GM12878 (cell line): ENCODE measurements around the gene ICA1. TPM values are rescaled to one million over a fixed set of nuclear protein-coding genes. Genes with fewer than 3 reads are reported as not detected.

ENCODE experiments used
- ATAC-seq: fragments of 200-7000 bp; cut with Tn5 transposase; 3 replicates; pipeline ENCODE4 v1.9.1; 2020; ENCODE audit warnings: mild to moderate bottlenecking, moderate library complexity
- BruUV-seq: library from RNA; stranded (reverse); fragments of 400-500 nt; replicated peaks from 2 replicates; lab custom pipeline; 2021; lab: Mats Ljungman, UMichigan
- CTCF ChIA-PET: fragments of 300-600 bp; sonication (Branson Sonifier 250); formaldehyde crosslinking; extraction: SDS; loops from one replicate; lab custom pipeline; 2021; ENCODE audit warnings: inconsistent platforms; lab: Yijun Ruan, JAX
- POLR2A ChIA-PET: fragments of 350-600 bp; formaldehyde crosslinking; extraction: SDS; loops from one replicate; lab custom pipeline; 2021; ENCODE audit warnings: inconsistent platforms; lab: Charles Lee
- RAD21 ChIA-PET: fragments of 300-600 bp; sonication (Branson Sonifier 250); formaldehyde crosslinking; loops from one replicate; lab custom pipeline; 2023; ENCODE audit warnings: antibody characterized with exemption; ENCODE audit not compliant: unreplicated experiment; lab: Charles Lee
- SMC1A ChIA-PET: fragments of 300-600 bp; sonication (Branson Sonifier 250); formaldehyde crosslinking; loops from one replicate; lab custom pipeline; 2023; ENCODE audit not compliant: unreplicated experiment, uncharacterized antibody; lab: Charles Lee
- DNase-seq: peaks from one replicate; pipeline ENCODE4 v3.0.0-alpha.2; 2011; ENCODE audit warnings: low read depth, low spot score
- FAIRE-seq: peaks from 3 replicates; lab custom pipeline; 2011; peaks lifted over from hg19 to GRCh38; lab: Jason Lieb, UNC
- H2AFZ ChIP-seq: 2 replicates; pipeline ENCODE4 v1.6.0; 2011; ENCODE audit warnings: low read depth, low read length, control low read depth; ENCODE audit not compliant: control insufficient read depth
- H3K27ac ChIP-seq: 2 replicates; pipeline ENCODE4 v1.5.1; 2011; ENCODE audit warnings: control low read depth; ENCODE audit not compliant: control insufficient read depth, insufficient read depth
- H3K27me3 ChIP-seq, 2 experiments: replicated peaks in 1 of 2; 2 replicates each; pipeline versions ENCODE4 v1.6.0 to v1.6.1; 2011; ENCODE audit warnings: low read length in 1 of 2; ENCODE audit not compliant: control insufficient read depth in 2 of 2, insufficient read depth in 2 of 2
- H3K36me3 ChIP-seq, 2 experiments: 2 replicates each; pipeline ENCODE4 v1.5.1; 2011; ENCODE audit warnings: low read length in 1 of 2; ENCODE audit not compliant: control insufficient read depth in 2 of 2, insufficient read depth in 2 of 2
- H3K4me1 ChIP-seq: 2 replicates; pipeline ENCODE4 v1.6.1; 2011; ENCODE audit warnings: mild to moderate bottlenecking, low read length, moderate library complexity, mixed read lengths; ENCODE audit not compliant: control insufficient read depth, insufficient read depth
- H3K4me2 ChIP-seq: 2 replicates; pipeline ENCODE4 v1.6.0; 2011; ENCODE audit warnings: control low read depth; ENCODE audit not compliant: control insufficient read depth, insufficient read depth
- H3K4me3 ChIP-seq: fragments of 200-600 bp; sonication (generic); 2 replicates; pipeline ENCODE4 v1.5.1; 2016
- H3K79me2 ChIP-seq: 2 replicates; pipeline ENCODE4 v1.6.0; 2011; ENCODE audit warnings: low read length; ENCODE audit not compliant: control insufficient read depth, insufficient read depth
- H3K9ac ChIP-seq: 2 replicates; pipeline ENCODE4 v1.8.0; 2011; ENCODE audit warnings: low read length, control low read depth, mixed read lengths; ENCODE audit not compliant: control insufficient read depth, insufficient read depth
- H3K9me3 ChIP-seq: replicated peaks from 3 replicates; pipeline ENCODE4 v1.5.1; 2011; ENCODE audit warnings: mild to moderate bottlenecking, low read length; ENCODE audit not compliant: control insufficient read depth, insufficient read depth
- H4K20me1 ChIP-seq: 2 replicates; pipeline ENCODE4 v1.6.0; 2011; ENCODE audit not compliant: control insufficient read depth, insufficient read depth
- CBX5 ChIP-seq: sonication (generic); IDR thresholded peaks from 2 replicates; pipeline ENCODE4 v1.6.1; 2016; ENCODE audit warnings: low read depth, moderate library complexity, mild to moderate bottlenecking, inconsistent platforms
- DPF2 ChIP-seq: fragments of 450-650 bp; IDR thresholded peaks from 2 replicates; pipeline ENCODE4 v1.6.1; 2017; ENCODE audit warnings: mild to moderate bottlenecking
- HDGF ChIP-seq: fragments of 450-650 bp; IDR thresholded peaks from 2 replicates; pipeline ENCODE4 v1.6.1; 2016; ENCODE audit warnings: antibody characterized with exemption
- IKZF1 ChIP-seq: fragments of 450-650 bp; conservative IDR thresholded peaks from 2 replicates; pipeline ENCODE4 v1.6.1; 2017; ENCODE audit warnings: antibody characterized with exemption, mild to moderate bottlenecking
- JUNB ChIP-seq: IDR thresholded peaks from 2 replicates; pipeline ENCODE4 v1.6.1; 2016; ENCODE audit warnings: antibody characterized with exemption, mild to moderate bottlenecking
- KAT2A ChIP-seq: conservative IDR thresholded peaks from 2 replicates; pipeline ENCODE4 v1.6.1; 2011; ENCODE audit warnings: low read depth, low read length; ENCODE audit not compliant: control insufficient read depth
- MTA2 ChIP-seq: fragments of 450-650 bp; IDR thresholded peaks from 2 replicates; pipeline ENCODE4 v1.6.1; 2016; ENCODE audit warnings: low read depth, mild to moderate bottlenecking, moderate library complexity
- MTA3 ChIP-seq: IDR thresholded peaks from 2 replicates; pipeline ENCODE4 v1.6.1; 2012; ENCODE audit warnings: low read length, inconsistent platforms, borderline replicate concordance
- MYB ChIP-seq: fragments of 150-350 bp; IDR thresholded peaks from 2 replicates; pipeline ENCODE4 v1.6.1; 2014; ENCODE audit warnings: mild to moderate bottlenecking, low read depth, low read length, borderline replicate concordance
- NR2C1 ChIP-seq: fragments of 450-650 bp; IDR thresholded peaks from 2 replicates; pipeline ENCODE4 v1.6.1; 2017; ENCODE audit warnings: antibody characterized with exemption, mild to moderate bottlenecking, moderate library complexity
- NRF1 ChIP-seq: conservative IDR thresholded peaks from 2 replicates; pipeline ENCODE4 v1.6.1; 2011; ENCODE audit warnings: mild to moderate bottlenecking, low read depth, low read length, improper control_type of control experiment
- RAD21 ChIP-seq: IDR thresholded peaks from 2 replicates; pipeline ENCODE4 v1.6.1; 2011; ENCODE audit warnings: mild to moderate bottlenecking, low read depth, low read length, moderate library complexity; ENCODE audit not compliant: insufficient read depth
- RFX5 ChIP-seq: IDR thresholded peaks from 2 replicates; pipeline ENCODE4 v1.6.1; 2011; ENCODE audit warnings: low read depth, low read length, improper control_type of control experiment
- SREBF2 ChIP-seq: IDR thresholded peaks from 2 replicates; pipeline ENCODE4 v1.6.1; 2012; ENCODE audit warnings: mild to moderate bottlenecking, low read length
- STAT1 ChIP-seq: fragments of 450-650 bp; conservative IDR thresholded peaks from 2 replicates; pipeline ENCODE4 v1.6.1; 2014; ENCODE audit warnings: antibody characterized with exemption, mild to moderate bottlenecking
- TCF3 ChIP-seq: IDR thresholded peaks from 2 replicates; pipeline ENCODE4 v1.6.1; 2012; ENCODE audit warnings: low read depth, mild to moderate bottlenecking, low read length, borderline replicate concordance; ENCODE audit not compliant: insufficient read depth
- TCF7 ChIP-seq: IDR thresholded peaks from 2 replicates; pipeline ENCODE4 v1.6.1; 2014; ENCODE audit warnings: antibody characterized with exemption, borderline replicate concordance
- YBX1 ChIP-seq: fragments of 450-650 bp; IDR thresholded peaks from 2 replicates; pipeline ENCODE4 v1.6.1; 2016; ENCODE audit warnings: antibody characterized with exemption
- ZBED1 ChIP-seq: IDR thresholded peaks from 2 replicates; pipeline ENCODE4 v1.6.1; 2016; ENCODE audit warnings: borderline replicate concordance
- WGBS: methylation state at CpG from one replicate; pipeline ENCODE4 v1.1.6; 2016; ENCODE audit warnings: low lambda C conversion rate; ENCODE audit not compliant: insufficient replicate concordance, insufficient coverage; ENCODE audit errors: missing lambda C conversion rate; 5-methylcytosine and 5-hydroxymethylcytosine counted together
- in situ Hi-C: fragments of 300-500 bp; cut with MboI; formaldehyde crosslinking; loops from 9 replicates; pipeline ENCODE4 v1.14.3; 2018; ENCODE audit warnings: mixed read lengths
- intact Hi-C: fragments of 100-400 bp; cut with micrococcal nuclease; formaldehyde crosslinking; loops from one replicate; pipeline ENCODE4 v1.14.2; 2022; ENCODE audit not compliant: unreplicated experiment
- polyA plus RNA-seq, 11 experiments: library from polyadenylated mRNA; depleted of rRNA in 4 of 11; unstranded in 6 of 11; stranded (reverse) in 5 of 11; fragments of >200 nt; fragmentation: Nextera tagmentation in 4 of 11; fragmentation: Illumina TruSeq in 1 of 11; extraction: Ambion mirVana in 4 of 11; extraction: Trizol in 1 of 11; gene quantifications; 1 replicate in 1 of 11; 2 replicates in 10 of 11; pipeline versions ENCODE4 v1.2.1 to v1.2.3, GENCODE V29; 2011 to 2016; ENCODE audit warnings: inconsistent platforms in 2 of 11, missing spikeins in 2 of 11, low read depth in 1 of 11
- total RNA-seq, 4 experiments: library from RNA; depleted of rRNA in 3 of 4; stranded (reverse); fragments of >200 nt in 3 of 4; fragmentation: Illumina TruSeq in 1 of 4; extraction: Trizol in 1 of 4; gene quantifications; 2 replicates each; pipeline versions ENCODE4 v1.2.1 to v1.2.3, GENCODE V29; 2013 to 2021
- TF ChIP-seq, protein P1 (sequence below): fragments of 450-650 bp; formaldehyde crosslinking; IDR thresholded peaks from 2 replicates; pipeline ENCODE4 v1.4.0; 2022; ENCODE audit warnings: mild to moderate bottlenecking, moderate library complexity

Gene ICA1
- total and polyA plus RNA-seq, 10 of the 15 experiments (the other 5 are each of a cell fraction or from before 2014, with no cell fraction given) = 1.3 to 35.1 (median 3.3) TPM

DNA sequence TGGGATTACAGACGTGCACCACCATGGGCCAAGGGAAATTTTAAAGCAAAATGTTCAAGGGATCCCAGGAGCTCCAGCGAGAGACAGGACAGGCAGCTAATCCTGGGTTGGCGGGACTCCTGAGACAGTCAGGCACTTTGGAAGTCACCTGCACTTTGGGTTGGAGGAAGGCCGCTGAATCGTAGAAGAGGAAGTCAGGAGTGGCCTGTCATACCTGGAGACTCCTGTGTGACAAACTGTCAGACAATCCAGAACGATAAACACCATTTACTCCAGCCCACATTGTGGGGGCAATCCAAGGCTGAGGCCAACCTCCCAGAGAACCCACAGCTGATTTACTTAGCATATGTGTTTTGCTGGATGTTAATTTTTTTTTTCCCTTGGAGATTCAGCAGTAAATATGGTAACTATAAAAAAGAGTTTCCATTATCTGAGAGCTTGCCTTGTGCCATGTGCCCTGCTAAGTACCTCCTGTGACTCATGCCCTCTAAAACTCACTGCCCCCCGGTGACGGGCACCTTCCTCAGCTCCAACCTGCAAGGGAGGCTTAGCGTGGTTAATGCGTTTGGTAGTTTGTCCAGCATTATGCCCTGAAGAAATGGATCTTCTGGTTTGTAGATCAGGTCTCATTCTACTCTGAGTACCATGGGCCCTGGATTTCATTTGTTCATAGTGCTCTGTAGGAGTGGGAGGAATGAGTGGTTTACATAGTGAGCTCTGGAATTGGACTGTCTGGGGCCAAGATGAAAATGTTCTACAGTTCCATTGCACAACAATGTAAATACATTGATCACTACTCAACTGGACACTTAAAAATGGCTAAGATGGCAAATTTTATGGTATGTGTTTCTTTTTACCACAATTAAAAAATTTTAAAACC, 50.9 kb downstream of the ICA1 start (continued):
- TF ChIP-seq JUNB = no peak
- TF ChIP-seq NR2C1 = no peak

DNA sequence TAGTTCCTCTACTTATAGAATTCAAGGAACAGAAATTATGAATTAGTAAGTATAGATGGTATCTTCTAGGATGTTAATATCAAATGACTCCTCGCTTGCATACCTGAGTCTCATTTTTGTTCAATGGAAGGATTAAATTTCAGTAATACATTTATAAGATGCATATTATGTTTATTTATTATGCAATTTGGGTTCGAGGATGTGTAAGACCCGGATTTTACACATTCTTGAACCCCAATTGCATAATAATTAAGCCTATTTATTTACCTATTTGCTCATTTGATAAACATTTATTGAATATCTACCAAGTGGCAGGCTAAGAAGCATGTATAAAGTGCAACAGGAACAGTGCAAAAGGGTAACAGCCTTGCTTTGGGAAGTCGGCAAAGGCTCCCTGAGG, 52.6 kb downstream of the ICA1 start:
- POLR2A ChIA-PET = interaction anchor here (1.4 kb wide), 1 partner anchor 509 kb away, joined by 3 read pairs; no protein-coding TSS in a partner anchor
- no peak overlapping the region for H3K9ac ChIP-seq
- no peak for ATAC-seq
- H3K4me3 ChIP-seq = no peak overlapping the region
- H3K36me3 ChIP-seq = no peaks in the 10 kb centered on the region
- no peaks in the 10 kb centered on the region for H4K20me1 ChIP-seq
- SMC1A ChIA-PET = interaction anchor here (0.8 to 1.6 kb wide), 4 partner anchors 18 to 438 kb away, joined by 3 read pairs; no protein-coding TSS in a partner anchor
- no peak for DNase-seq
- no TSS peak for BruUV-seq
- no peak overlapping the region for H3K4me2 ChIP-seq
- H3K79me2 ChIP-seq = no peaks in the 10 kb centered on the region
- no peak for FAIRE-seq
- CTCF ChIA-PET = interaction anchor here (0.8 to 1.3 kb wide), 2 partner anchors 22 to 290 kb away, joined by 3 read pairs; no protein-coding TSS in a partner anchor
- no peak overlapping the region for H3K27ac ChIP-seq
- intact Hi-C loops = no loop called here
- 49% methylated on average over 4 of the region's 4 CpGs for WGBS
- in situ Hi-C loops = loop anchor here (25.0 kb wide), 1 partner anchor 622 kb away; no protein-coding TSS in a partner anchor
- H3K27me3 ChIP-seq = no peaks in the 10 kb centered on the region
- H2AFZ ChIP-seq = no peak overlapping the region
- RAD21 ChIA-PET = no interaction called here
- H3K9me3 ChIP-seq = no peaks in the 10 kb centered on the region
- no peaks in the 10 kb centered on the region for H3K4me1 ChIP-seq
- TF ChIP-seq TCF7 = no peak
- TF ChIP-seq, protein P1, sequence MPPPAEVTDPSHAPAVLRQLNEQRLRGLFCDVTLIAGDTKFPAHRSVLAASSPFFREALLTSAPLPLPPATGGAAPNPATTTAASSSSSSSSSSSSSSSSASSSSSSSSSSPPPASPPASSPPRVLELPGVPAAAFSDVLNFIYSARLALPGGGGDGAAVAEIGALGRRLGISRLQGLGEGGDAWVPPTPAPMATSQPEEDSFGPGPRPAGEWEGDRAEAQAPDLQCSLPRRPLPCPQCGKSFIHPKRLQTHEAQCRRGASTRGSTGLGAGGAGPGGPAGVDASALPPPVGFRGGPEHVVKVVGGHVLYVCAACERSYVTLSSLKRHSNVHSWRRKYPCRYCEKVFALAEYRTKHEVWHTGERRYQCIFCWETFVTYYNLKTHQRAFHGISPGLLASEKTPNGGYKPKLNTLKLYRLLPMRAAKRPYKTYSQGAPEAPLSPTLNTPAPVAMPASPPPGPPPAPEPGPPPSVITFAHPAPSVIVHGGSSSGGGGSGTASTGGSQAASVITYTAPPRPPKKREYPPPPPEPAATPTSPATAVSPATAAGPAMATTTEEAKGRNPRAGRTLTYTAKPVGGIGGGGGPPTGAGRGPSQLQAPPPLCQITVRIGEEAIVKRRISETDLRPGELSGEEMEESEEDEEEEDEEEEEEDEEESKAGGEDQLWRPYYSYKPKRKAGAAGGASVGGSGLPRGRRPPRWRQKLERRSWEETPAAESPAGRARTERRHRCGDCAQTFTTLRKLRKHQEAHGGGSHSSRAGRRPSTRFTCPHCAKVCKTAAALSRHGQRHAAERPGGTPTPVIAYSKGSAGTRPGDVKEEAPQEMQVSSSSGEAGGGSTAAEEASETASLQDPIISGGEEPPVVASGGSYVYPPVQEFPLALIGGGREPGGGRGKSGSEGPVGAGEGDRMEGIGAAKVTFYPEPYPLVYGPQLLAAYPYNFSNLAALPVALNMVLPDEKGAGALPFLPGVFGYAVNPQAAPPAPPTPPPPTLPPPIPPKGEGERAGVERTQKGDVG = no peak
- no peak for TF ChIP-seq SREBF2
- no peak for TF ChIP-seq IKZF1
- TF ChIP-seq CBX5 = no peak
- no peak for TF ChIP-seq MTA3
- no peak for TF ChIP-seq RAD21
- TF ChIP-seq MTA2 = no peak
- TF ChIP-seq MYB = no peak
- no peak for TF ChIP-seq RFX5
- no peak for TF ChIP-seq DPF2
- TF ChIP-seq YBX1 = no peak
- TF ChIP-seq STAT1 = no peak
- TF ChIP-seq TCF3 = no peak
- TF ChIP-seq HDGF = no peak
- TF ChIP-seq KAT2A = no peak
- TF ChIP-seq NRF1 = no peak
- no peak for TF ChIP-seq ZBED1
